ENCODE measurements around the gene KAT8.
"Not testable (repeated sequence)": the region's sequence is repeated elsewhere in the genome, so short reads cannot be mapped to it uniquely, and the experiment has no call there.

Gene KAT8

DNA sequence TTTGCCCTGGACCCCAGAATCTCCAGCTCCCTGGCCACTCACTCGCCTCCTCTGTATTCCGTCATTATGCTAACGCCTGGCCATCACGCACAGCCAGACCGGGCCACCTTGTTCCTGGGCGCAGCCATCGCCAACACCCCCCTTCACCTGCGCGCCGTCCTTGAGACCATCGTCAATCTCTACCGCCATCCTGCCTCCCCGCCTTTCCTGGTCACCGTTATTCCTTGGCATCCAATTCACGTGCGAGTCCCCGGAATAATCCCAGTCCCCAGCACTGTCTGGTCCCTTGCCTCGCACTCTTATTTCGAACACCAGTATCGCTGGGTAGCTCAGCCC, 23.4 kb upstream of the KAT8 start:
- CTCF ChIA-PET = interaction anchor here (0.6 to 2.0 kb wide), 8 partner anchors 20 to 309 kb away, joined by 3 to 7 read pairs (median 3); partner anchors contain the start of genes HSD3B7, ZNF646 and ZNF668
- Histone ChIP-seq H3K4me1 (ENCODE audit: control extremely low read depth in 1 of 4, control insufficient read depth in 4 of 4, insufficient read depth in 4 of 4, low read length in 3 of 4) (peaks cover 3 to 21% (median 19%) of the 10 kb centered on the region in 4 experiments), H3K4me3 (ENCODE audit: control insufficient read depth in 1 of 7, extremely low read depth in 1 of 7, insufficient read depth in 4 of 7, low read depth in 2 of 7, low read length in 6 of 7) (peak overlapping the region; percentile 77 to 97 (median 84)), H3K9me3 (ENCODE audit: control extremely low read depth in 1 of 5, control insufficient read depth in 4 of 5, insufficient read depth in 2 of 5, low read depth in 1 of 5, low read length in 4 of 5) (no peaks in the 10 kb centered on the region), H3K27ac (ENCODE audit: insufficient read depth in 1 of 2, low read depth in 1 of 2, low read length in 2 of 2, poor library complexity in 1 of 2, severe bottlenecking in 2 of 2) (peak overlapping the region in 1 of 2 experiments; percentile 73), H3K27me3 (replicated peaks in 2 of 5; ENCODE audit: control insufficient read depth in 4 of 5, insufficient read depth in 5 of 5, low read length in 4 of 5) (no peaks in the 10 kb centered on the region), H3K36me3 (ENCODE audit: control insufficient read depth in 4 of 4, insufficient read depth in 4 of 4, low read length in 3 of 4) (peaks cover 0 to 19% (median 17%) of the 10 kb centered on the region in 4 experiments)
- peak in 1 of 3 donors; percentile 19 for DNase-seq
- POLR2A ChIA-PET = interaction anchor here (0.7 to 1.4 kb wide), 2 partner anchors 20 to 24 kb away, joined by 4 to 5 read pairs; partner anchors contain the start of genes KAT8, ZNF646 and ZNF668
- WGBS (ENCODE audit: insufficient coverage) = under 1% methylated on average over 20 of the region's 20 CpGs

DNA sequence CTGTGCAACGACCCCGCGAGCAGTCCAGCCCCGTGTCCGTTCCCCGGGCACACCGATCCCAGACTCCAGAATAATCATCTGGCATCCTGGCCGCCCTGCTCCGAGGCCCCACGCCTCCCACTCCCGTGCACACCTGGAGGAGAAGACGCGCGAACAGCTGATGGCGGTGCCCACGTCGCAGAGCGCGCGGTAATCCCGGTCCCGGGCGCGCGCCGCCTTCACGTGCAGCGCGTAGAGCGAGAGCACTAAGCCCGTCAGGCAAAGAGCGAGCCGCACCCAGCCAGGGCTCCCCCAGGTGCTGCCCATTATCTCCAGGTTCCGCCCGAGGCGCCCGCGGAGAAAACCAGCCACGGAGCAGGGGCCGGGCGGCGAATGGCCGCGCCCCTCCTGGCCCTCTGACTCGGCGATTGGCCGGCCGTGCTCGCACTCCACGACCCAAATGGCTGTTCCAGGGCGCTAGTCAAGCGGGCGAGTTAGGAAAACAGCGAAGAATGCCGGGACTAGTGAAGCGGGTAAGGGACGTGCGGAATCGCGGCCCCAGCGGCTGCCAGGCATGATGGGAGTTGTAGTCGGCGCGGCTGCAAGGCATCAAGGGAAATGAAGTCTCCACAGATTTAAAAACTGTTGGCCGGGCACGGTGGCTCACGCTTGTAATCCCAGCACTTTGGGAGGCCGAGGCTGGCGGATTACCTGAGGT, 22.9 kb upstream of the KAT8 start, which contains the start of gene VKORC1:
VKORC1 (minus strand) TSS at position 374 of the 697 bp plus-strand sequence; CDS start at position 306, 68 bp downstream.
- POLR2A ChIA-PET = interaction anchor here (0.7 to 1.4 kb wide), 2 partner anchors 20 to 23 kb away, joined by 4 to 5 read pairs; partner anchors contain the start of genes KAT8, ZNF646 and ZNF668

DNA sequence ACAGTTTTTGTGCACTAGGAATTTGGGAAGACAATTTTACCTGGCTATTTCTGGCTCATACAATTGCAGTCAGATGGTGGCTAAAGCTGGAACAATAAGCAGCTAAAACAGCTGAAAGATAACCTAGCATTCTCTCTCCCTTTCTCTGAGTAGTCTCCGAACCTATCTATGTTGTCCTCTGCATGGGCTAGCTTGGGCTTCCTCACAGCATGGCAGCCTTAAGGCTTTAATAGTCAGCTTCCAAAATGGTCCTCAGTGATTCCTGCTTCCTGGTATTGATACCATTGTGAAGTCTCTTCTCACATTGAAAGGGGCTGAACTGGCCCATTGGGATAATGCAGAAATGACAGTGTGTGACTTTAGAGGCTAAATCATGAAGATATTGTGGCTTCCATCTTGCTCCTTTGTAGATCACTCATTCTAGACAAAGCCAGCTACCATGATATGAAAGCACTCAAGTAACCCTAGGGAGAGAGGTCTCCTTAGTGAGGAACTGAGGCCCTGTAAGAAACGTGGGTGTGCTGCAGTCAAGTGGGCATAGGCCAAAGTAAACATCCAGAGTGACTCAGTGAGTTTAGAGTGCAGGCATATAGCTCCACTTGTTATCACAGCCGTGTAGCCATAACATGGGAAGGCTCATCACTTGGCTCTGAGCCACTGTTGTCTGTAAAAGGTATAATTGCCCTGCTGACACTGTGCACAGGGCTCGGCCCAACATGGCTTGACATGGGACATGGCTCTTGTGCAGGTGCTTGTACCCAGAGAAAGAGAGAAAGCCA, 17.4 kb upstream of the KAT8 start:
- Histone ChIP-seq H3K9me3 (ENCODE audit: control extremely low read depth in 1 of 5, control insufficient read depth in 4 of 5, insufficient read depth in 2 of 5, low read depth in 1 of 5, low read length in 4 of 5) (peaks cover 0 to 5% (median 0%) of the 10 kb centered on the region in 5 experiments), H3K36me3 (ENCODE audit: control insufficient read depth in 4 of 4, insufficient read depth in 4 of 4, low read length in 3 of 4) (no peaks in the 10 kb centered on the region), H3K4me1 (ENCODE audit: control extremely low read depth in 1 of 4, control insufficient read depth in 4 of 4, insufficient read depth in 4 of 4, low read length in 3 of 4) (peaks cover 3 to 8% (median 6%) of the 10 kb centered on the region in 4 experiments), H3K27me3 (replicated peaks in 2 of 5; ENCODE audit: control insufficient read depth in 4 of 5, insufficient read depth in 5 of 5, low read length in 4 of 5) (no peaks in the 10 kb centered on the region), H3K27ac (ENCODE audit: insufficient read depth in 1 of 2, low read depth in 1 of 2, low read length in 2 of 2, poor library complexity in 1 of 2, severe bottlenecking in 2 of 2) (no peak overlapping the region), H3K4me3 (ENCODE audit: control insufficient read depth in 1 of 7, extremely low read depth in 1 of 7, insufficient read depth in 4 of 7, low read depth in 2 of 7, low read length in 6 of 7) (no peak overlapping the region)
- 84% methylated on average over 4 of the region's 4 CpGs for WGBS (ENCODE audit: insufficient coverage)
- ChIA-PET POLR2A (no interaction called here), CTCF (interaction anchor here (0.7 to 3.9 kb wide), 10 partner anchors 12 to 114 kb away, joined by 3 to 16 read pairs (median 3); partner anchors contain the start of genes ZNF646 and ZNF668)
- no peak for DNase-seq

More for the DNA sequence above, 22.9 kb upstream of the KAT8 start, which contains the start of gene VKORC1:
- under 1% methylated on average over 56 of the region's 69 CpGs for WGBS (ENCODE audit: insufficient coverage)
- H3K9me3 ChIP-seq (ENCODE audit: control extremely low read depth in 1 of 5, control insufficient read depth in 4 of 5, insufficient read depth in 2 of 5, low read depth in 1 of 5, low read length in 4 of 5) = no peaks in the 10 kb centered on the region
- H3K4me1 ChIP-seq (ENCODE audit: control extremely low read depth in 1 of 4, control insufficient read depth in 4 of 4, insufficient read depth in 4 of 4, low read length in 3 of 4) = peaks cover 3 to 21% (median 19%) of the 10 kb centered on the region in 4 experiments
- peaks cover 0 to 16% (median 13%) of the 10 kb centered on the region in 4 experiments for H3K36me3 ChIP-seq (ENCODE audit: control insufficient read depth in 4 of 4, insufficient read depth in 4 of 4, low read length in 3 of 4)
- H3K4me3 ChIP-seq (ENCODE audit: control insufficient read depth in 1 of 7, extremely low read depth in 1 of 7, insufficient read depth in 4 of 7, low read depth in 2 of 7, low read length in 6 of 7) = peak within 1 kb of the TSS; percentile 77 to 97 (median 84)
- DNase-seq = peak; percentile 94 to 96 (median 96)
- H3K27ac ChIP-seq (ENCODE audit: insufficient read depth in 1 of 2, low read depth in 1 of 2, low read length in 2 of 2, poor library complexity in 1 of 2, severe bottlenecking in 2 of 2) = peak within 1 kb of the TSS in 1 of 2 experiments; percentile 73
- CTCF ChIA-PET = interaction anchor here (0.7 to 2.2 kb wide), 11 partner anchors 19 to 159 kb away, joined by 3 to 8 read pairs (median 3); partner anchors contain the start of genes HSD3B7, ZNF646 and ZNF668
- H3K27me3 ChIP-seq (replicated peaks in 2 of 5; ENCODE audit: control insufficient read depth in 4 of 5, insufficient read depth in 5 of 5, low read length in 4 of 5) = no peaks in the 10 kb centered on the region

DNA sequence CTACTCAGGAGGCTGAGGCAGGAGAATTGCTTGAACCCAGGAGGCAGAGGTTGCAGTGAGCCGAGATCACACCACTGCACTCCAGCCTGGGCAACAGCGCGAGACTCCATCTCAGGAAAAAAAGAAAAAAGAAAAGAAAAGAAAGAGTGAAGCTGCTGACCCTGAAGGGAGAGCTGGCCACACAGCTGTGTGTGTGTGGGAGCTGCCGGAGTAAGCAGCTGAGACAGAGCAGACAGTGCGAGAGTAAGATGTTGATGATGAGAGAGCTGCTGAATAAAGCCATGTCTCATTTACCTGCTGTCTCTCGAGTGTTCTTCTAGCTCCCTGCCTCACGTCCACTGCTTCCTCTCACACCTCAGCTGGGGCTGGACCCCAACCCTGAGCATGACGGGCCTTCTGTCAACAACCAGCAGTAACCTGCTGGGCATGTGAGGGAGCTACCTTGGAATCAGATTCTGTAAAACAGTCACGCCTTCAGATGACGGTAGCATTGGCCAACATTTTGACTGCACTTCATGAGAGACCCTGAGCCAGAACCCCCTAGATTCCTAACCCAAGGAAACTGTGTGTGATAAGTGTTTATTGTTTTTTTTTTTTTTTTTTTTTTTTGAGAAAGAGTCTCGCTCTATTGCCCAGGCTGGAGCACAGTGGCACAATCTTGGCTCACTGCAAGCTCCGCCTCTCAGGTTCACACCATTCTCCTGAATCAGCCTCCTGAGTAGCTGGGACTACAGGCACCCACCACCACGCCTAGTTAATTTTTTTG, 16.4 kb upstream of the KAT8 start:
- DNase-seq; H3K4me1 ChIP-seq (ENCODE audit: control extremely low read depth in 1 of 4, control insufficient read depth in 4 of 4, insufficient read depth in 4 of 4, low read length in 3 of 4); H3K4me3 ChIP-seq (ENCODE audit: control insufficient read depth in 1 of 7, extremely low read depth in 1 of 7, insufficient read depth in 4 of 7, low read depth in 2 of 7, low read length in 6 of 7); H3K9me3 ChIP-seq (ENCODE audit: control extremely low read depth in 1 of 5, control insufficient read depth in 4 of 5, insufficient read depth in 2 of 5, low read depth in 1 of 5, low read length in 4 of 5); H3K27me3 ChIP-seq (replicated peaks in 2 of 5; ENCODE audit: control insufficient read depth in 4 of 5, insufficient read depth in 5 of 5, low read length in 4 of 5); H3K36me3 ChIP-seq (ENCODE audit: control insufficient read depth in 4 of 4, insufficient read depth in 4 of 4, low read length in 3 of 4); POLR2A ChIA-PET; H3K27ac ChIP-seq (ENCODE audit: insufficient read depth in 1 of 2, low read depth in 1 of 2, low read length in 2 of 2, poor library complexity in 1 of 2, severe bottlenecking in 2 of 2): not testable (repeated sequence)
- 97% methylated on average over 10 of the region's 13 CpGs for WGBS (ENCODE audit: insufficient coverage)
- CTCF ChIA-PET = interaction anchor here (0.9 to 3.9 kb wide), 10 partner anchors 9 to 142 kb away, joined by 3 to 16 read pairs (median 4); partner anchors contain the start of genes ZNF646 and ZNF668

DNA sequence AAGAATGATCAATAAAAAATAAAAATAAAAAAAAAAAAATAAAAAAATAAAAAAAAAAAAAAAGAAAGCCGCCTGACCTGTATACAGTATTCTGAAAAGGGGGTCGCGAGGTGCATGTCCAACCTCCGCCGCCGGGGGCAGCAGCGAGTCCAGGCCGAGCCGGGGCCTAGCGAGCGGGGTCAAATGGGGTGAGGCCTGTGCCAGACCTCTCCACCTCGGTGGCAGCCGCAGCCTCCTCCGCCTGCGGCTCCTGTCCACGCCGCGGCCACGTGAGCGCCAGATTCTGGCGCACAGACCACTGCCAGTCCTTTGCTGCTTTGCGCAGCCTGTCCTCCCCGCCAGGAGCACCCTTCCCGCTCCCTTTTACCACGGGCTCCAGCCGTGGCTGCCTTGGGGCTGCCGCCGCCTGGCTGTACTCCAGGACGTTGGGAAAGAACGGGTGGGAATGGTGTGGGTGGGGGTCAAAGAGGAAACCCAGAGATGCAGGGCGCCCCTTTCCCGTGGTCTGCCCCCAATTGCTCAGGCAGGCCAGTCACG, 11.7 kb upstream of the KAT8 start:
- Histone ChIP-seq H3K4me3 (ENCODE audit: control insufficient read depth in 1 of 7, extremely low read depth in 1 of 7, insufficient read depth in 4 of 7, low read depth in 2 of 7, low read length in 6 of 7) (peak overlapping the region in 3 of 7 experiments; percentile 16 to 32 (median 32)), H3K36me3 (ENCODE audit: control insufficient read depth in 4 of 4, insufficient read depth in 4 of 4, low read length in 3 of 4) (peaks cover under 1 to 15% (median 11%) of the 10 kb centered on the region in 4 experiments), H3K27me3 (replicated peaks in 2 of 5; ENCODE audit: control insufficient read depth in 4 of 5, insufficient read depth in 5 of 5, low read length in 4 of 5) (no peaks in the 10 kb centered on the region), H3K9me3 (ENCODE audit: control extremely low read depth in 1 of 5, control insufficient read depth in 4 of 5, insufficient read depth in 2 of 5, low read depth in 1 of 5, low read length in 4 of 5) (no peaks in the 10 kb centered on the region), H3K27ac (ENCODE audit: insufficient read depth in 1 of 2, low read depth in 1 of 2, low read length in 2 of 2, poor library complexity in 1 of 2, severe bottlenecking in 2 of 2) (no peak overlapping the region), H3K4me1 (ENCODE audit: control extremely low read depth in 1 of 4, control insufficient read depth in 4 of 4, insufficient read depth in 4 of 4, low read length in 3 of 4) (peaks cover 2 to 21% (median 18%) of the 10 kb centered on the region in 4 experiments)
- DNase-seq = peak; percentile 88 to 92 (median 90)
- ChIA-PET CTCF (no interaction called here), POLR2A (no interaction called here)
- WGBS (ENCODE audit: insufficient coverage) = 0% methylated on average over 21 of the region's 33 CpGs

All from common myeloid progenitor, CD34-positive (primary cell).